Measurements from ENCODE around the gene PLEKHG1. TPM values are rescaled to one million over a fixed set of nuclear protein-coding genes. Genes with fewer than 3 reads are reported as not detected.
A peak's percentile ranks its signal among the peaks of the same experiment; 100 is the strongest.

Gene PLEKHG1
- total RNA-seq, 6 donors from 2014 or later, result 16.3 to 45.4 (median 29.2) TPM

- no peaks in the 10 kb centered on the region for H3K9me3 ChIP-seq
- 76 to 87% methylated on average over 12 of the region's 12 CpGs for WGBS, 2 donors
- H3K27me3 ChIP-seq, result no peaks in the 10 kb centered on the region
- ATAC-seq (ENCODE audit: low FRiP score in 2 of 2) (peak in 1 of 2 donors; percentile 51), DNase-seq (no peak)
- no peak overlapping the region for H3K4me3 ChIP-seq
- H3K36me3 ChIP-seq, result no peaks in the 10 kb centered on the region
- TF ChIP-seq CTCF (IDR thresholded peaks at IDR 0.05) (no peak), EP300 (IDR thresholded peaks at IDR 0.05) (no peak), POLR2AphosphoS5 (IDR thresholded peaks at IDR 0.05) (no peak), POLR2A (IDR thresholded peaks at IDR 0.05) (no peak)
- H3K27ac ChIP-seq, result no peak overlapping the region
- H3K4me1 ChIP-seq, result no peaks in the 10 kb centered on the region
These were observed 12.8 kb upstream of the PLEKHG1 start for GRCh38 chr6:150586850-150587359.

GRCh38 chr6:150587637-150588036, 12.0 kb upstream of the PLEKHG1 start:
- Histone ChIP-seq H3K36me3 (no peaks in the 10 kb centered on the region), H3K27me3 (no peaks in the 10 kb centered on the region), H3K4me1 (no peaks in the 10 kb centered on the region), H3K9me3 (no peaks in the 10 kb centered on the region), H3K27ac (no peak overlapping the region), H3K4me3 (no peak overlapping the region)
- TF ChIP-seq EP300 (IDR thresholded peaks at IDR 0.05) (no peak), POLR2A (IDR thresholded peaks at IDR 0.05) (no peak)
- 67 to 68% methylated on average over 4 of the region's 4 CpGs for WGBS, 2 donors
- ATAC-seq (ENCODE audit: low FRiP score in 2 of 2), result no peak
- no peak for DNase-seq

DNA sequence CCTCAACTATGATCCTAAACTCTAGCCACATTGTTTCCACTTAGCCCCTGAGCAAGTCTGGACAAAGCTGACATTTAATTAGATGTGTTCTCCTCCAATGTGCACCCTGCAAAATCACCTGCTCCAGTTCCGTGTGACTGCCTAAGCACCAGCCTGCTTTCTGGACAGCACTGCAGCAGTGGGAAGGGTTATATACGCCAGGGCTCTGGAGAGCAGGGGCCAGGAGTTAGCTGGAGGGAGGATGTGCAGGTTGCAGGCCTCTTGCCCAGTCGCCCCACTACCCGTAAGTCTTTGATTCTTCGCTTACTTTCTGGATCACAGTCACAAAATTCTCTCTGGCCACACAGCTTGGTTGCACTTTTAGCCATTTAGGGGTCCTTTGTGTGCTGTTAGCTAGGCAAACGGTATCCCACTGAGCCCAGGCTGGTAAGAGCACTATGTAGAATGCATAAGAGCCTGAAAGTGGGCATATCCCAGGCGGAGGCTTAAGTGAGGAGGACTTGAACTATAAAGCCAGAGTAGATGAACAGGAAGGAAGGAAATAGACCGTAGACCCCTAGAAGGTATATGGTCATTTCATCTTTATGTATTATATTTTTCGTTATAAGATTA, 10.7 kb upstream of the PLEKHG1 start:
- H3K4me1 ChIP-seq, result no peaks in the 10 kb centered on the region
- H3K27me3 ChIP-seq, result no peaks in the 10 kb centered on the region
- ATAC-seq (ENCODE audit: low FRiP score in 2 of 2) (no peak), DNase-seq (no peak)
- 79 to 88% methylated on average over 9 of the region's 9 CpGs for WGBS, 2 donors
- no peak overlapping the region for H3K4me3 ChIP-seq
- TF ChIP-seq EP300 (IDR thresholded peaks at IDR 0.05), result no peak
- TF ChIP-seq POLR2A (IDR thresholded peaks at IDR 0.05), result no peak
- no peak for TF ChIP-seq CTCF (IDR thresholded peaks at IDR 0.05)
- TF ChIP-seq POLR2AphosphoS5 (IDR thresholded peaks at IDR 0.05), result no peak
- H3K9me3 ChIP-seq, result no peaks in the 10 kb centered on the region
- no peak overlapping the region for H3K27ac ChIP-seq
- H3K36me3 ChIP-seq, result no peaks in the 10 kb centered on the region

GRCh38 chr6:150589852-150590251, 9.8 kb upstream of the PLEKHG1 start:
- no peaks in the 10 kb centered on the region for H3K36me3 ChIP-seq
- H3K4me1 ChIP-seq, result no peaks in the 10 kb centered on the region
- ATAC-seq (ENCODE audit: low FRiP score in 2 of 2), result no peak
- TF ChIP-seq POLR2AphosphoS5 (IDR thresholded peaks at IDR 0.05) (no peak), CTCF (IDR thresholded peaks at IDR 0.05) (no peak), POLR2A (IDR thresholded peaks at IDR 0.05) (no peak)
- no peak for DNase-seq
- H3K27ac ChIP-seq, result no peak overlapping the region
- no peaks in the 10 kb centered on the region for H3K9me3 ChIP-seq
- no peaks in the 10 kb centered on the region for H3K27me3 ChIP-seq
- H3K4me3 ChIP-seq, result no peak overlapping the region

DNA sequence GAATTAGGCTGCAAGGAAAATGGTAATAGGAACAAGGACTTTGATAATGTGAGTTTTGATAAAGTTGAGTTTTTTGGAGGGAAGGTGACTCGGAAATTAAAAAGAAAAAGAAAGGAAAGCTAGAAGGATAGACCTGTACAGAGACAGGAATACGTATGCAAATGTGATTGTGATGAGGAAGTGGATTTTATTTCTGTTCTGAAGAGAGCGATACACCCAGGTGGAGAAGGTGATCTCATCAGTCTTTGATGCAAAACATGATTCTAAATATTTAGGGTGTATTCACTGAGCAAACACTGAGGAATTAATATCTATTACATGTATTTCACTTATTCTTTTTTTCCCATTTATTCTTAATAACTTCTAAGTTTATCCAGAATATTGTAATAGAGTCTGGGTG, 9.2 kb upstream of the PLEKHG1 start:
- Histone ChIP-seq H3K27ac (no peak overlapping the region), H3K4me3 (no peak overlapping the region), H3K27me3 (no peaks in the 10 kb centered on the region), H3K9me3 (no peaks in the 10 kb centered on the region), H3K4me1 (no peaks in the 10 kb centered on the region), H3K36me3 (no peaks in the 10 kb centered on the region)
- no peak for ATAC-seq (ENCODE audit: low FRiP score in 2 of 2)
- 83% methylated on average over 3 of the region's 3 CpGs for WGBS, 2 donors
- no peak for TF ChIP-seq EP300 (IDR thresholded peaks at IDR 0.05)
- no peak for TF ChIP-seq CTCF (IDR thresholded peaks at IDR 0.05)
- TF ChIP-seq POLR2AphosphoS5 (IDR thresholded peaks at IDR 0.05), result no peak
- TF ChIP-seq POLR2A (IDR thresholded peaks at IDR 0.05), result no peak
- DNase-seq, result no peak
